Body of pancreas (tissue), 4 donors: ENCODE results near the gene VPS4B. TPM values are rescaled to one million over a fixed set of nuclear protein-coding genes. Genes with fewer than 3 reads are reported as not detected.

ENCODE experiments used
- ATAC-seq: fragments of 150-250 bp; one replicate; pipeline ENCODE4 v1.9.1; 2016
- DNase-seq, 4 donors: peaks; one replicate each; pipeline ENCODE4 v3.0.0-alpha.2; 2019
- H3K27ac ChIP-seq, 4 donors: fragments of 200-600 bp; sonication (generic); 1 replicate in 3 of 4; 2 replicates in 1 of 4; pipeline versions ENCODE4 v1.5.1 to v1.6.1; 2016 to 2019; ENCODE audit warnings: mild to moderate bottlenecking in 1 of 4, mixed read lengths in 1 of 4, moderate library complexity in 1 of 4
- H3K27me3 ChIP-seq, 2 donors: fragments of 200-600 bp; sonication (generic); one replicate each; pipeline ENCODE4 v1.6.0; 2016; ENCODE audit warnings: mild to moderate bottlenecking in 1 of 2
- H3K36me3 ChIP-seq, 2 donors: fragments of 200-600 bp; sonication (generic); replicated peaks in 1 of 2; 2 replicates each; pipeline ENCODE4 v1.5.1; 2016; ENCODE audit warnings: low read depth in 2 of 2; ENCODE audit not compliant: insufficient read depth in 1 of 2
- H3K4me1 ChIP-seq: fragments of 200-600 bp; sonication (generic); one replicate; pipeline ENCODE4 v1.6.0; 2016
- H3K4me3 ChIP-seq, 2 donors: fragments of 200-600 bp; sonication (generic); 1 replicate in 1 of 2; 2 replicates in 1 of 2; pipeline ENCODE4 v1.5.1; 2016 to 2019
- H3K9me3 ChIP-seq, 3 donors: fragments of 200-600 bp; sonication (generic); 1 replicate in 2 of 3; 2 replicates in 1 of 3; pipeline ENCODE4 v1.5.1; 2016
- POLR2A ChIP-seq, 3 donors: fragments of 450-650 bp; IDR thresholded peaks; one replicate each; pipeline ENCODE4 v1.6.1; 2016; ENCODE audit warnings: antibody characterized with exemption in 3 of 3, mild to moderate bottlenecking in 2 of 3
- WGBS, 2 donors: methylation state at CpG; one replicate each; pipeline ENCODE4 v1.1.5; 2017; 5-methylcytosine and 5-hydroxymethylcytosine counted together
- intact Hi-C: fragments of 100-400 bp; cut with DNase I; formaldehyde crosslinking; loops from one replicate; pipeline ENCODE4 v1.15.1; 2023
- total RNA-seq, 2 donors: library from RNA; depleted of rRNA; stranded (reverse); fragments of >200 nt; gene quantifications; one replicate each; pipeline ENCODE4 v1.1.0, GENCODE V29; 2016
- TF ChIP-seq, protein P1 (sequence below), 7 experiments: fragments of 450-650 bp in 4 of 7; fragments of 200-600 bp in 3 of 7; sonication (generic) in 3 of 7; IDR thresholded peaks; one replicate each; pipeline ENCODE4 v1.5.1; 2016 to 2019; ENCODE audit warnings: antibody characterized with exemption in 7 of 7

The VPS4B gene
- total RNA-seq, 2 donors from 2014 or later: 16.2 to 20.2 TPM

DNA sequence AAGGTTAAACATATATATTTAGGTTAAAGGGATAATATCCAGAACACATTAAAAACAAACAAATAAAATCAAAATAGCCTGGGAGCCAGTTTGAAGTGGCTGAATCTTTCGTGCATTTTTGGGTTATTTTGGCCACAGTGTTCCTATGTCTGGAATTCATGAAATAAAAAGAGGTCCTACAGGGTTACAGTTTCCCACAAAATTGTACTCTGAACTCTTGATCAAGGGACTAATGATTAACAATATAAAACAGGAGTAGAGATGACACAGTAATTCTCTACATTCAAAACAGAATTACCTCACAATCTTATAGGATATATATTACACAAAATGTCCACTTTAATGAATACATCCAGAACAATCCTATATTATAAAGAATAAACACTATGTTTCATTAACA, 24.9 kb downstream of the VPS4B start:
- DNase-seq (no peak), ATAC-seq (no peak)
- peaks cover 7 to 43% of the 10 kb centered on the region in 2 donors for H3K36me3 ChIP-seq
- H3K4me1 ChIP-seq: no peaks in the 10 kb centered on the region
- no peak overlapping the region for H3K4me3 ChIP-seq
- intact Hi-C loops: no loop called here
- 91 to 97% methylated on average over 1 of the region's 1 CpG for WGBS, 2 donors
- no peaks in the 10 kb centered on the region for H3K9me3 ChIP-seq
- TF ChIP-seq, protein P1, sequence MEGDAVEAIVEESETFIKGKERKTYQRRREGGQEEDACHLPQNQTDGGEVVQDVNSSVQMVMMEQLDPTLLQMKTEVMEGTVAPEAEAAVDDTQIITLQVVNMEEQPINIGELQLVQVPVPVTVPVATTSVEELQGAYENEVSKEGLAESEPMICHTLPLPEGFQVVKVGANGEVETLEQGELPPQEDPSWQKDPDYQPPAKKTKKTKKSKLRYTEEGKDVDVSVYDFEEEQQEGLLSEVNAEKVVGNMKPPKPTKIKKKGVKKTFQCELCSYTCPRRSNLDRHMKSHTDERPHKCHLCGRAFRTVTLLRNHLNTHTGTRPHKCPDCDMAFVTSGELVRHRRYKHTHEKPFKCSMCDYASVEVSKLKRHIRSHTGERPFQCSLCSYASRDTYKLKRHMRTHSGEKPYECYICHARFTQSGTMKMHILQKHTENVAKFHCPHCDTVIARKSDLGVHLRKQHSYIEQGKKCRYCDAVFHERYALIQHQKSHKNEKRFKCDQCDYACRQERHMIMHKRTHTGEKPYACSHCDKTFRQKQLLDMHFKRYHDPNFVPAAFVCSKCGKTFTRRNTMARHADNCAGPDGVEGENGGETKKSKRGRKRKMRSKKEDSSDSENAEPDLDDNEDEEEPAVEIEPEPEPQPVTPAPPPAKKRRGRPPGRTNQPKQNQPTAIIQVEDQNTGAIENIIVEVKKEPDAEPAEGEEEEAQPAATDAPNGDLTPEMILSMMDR (IDR thresholded peaks at IDR 0.05): no peak
- TF ChIP-seq POLR2A (IDR thresholded peaks at IDR 0.05): no peak
- H3K27me3 ChIP-seq: no peaks in the 10 kb centered on the region
- H3K27ac ChIP-seq: no peak overlapping the region

DNA sequence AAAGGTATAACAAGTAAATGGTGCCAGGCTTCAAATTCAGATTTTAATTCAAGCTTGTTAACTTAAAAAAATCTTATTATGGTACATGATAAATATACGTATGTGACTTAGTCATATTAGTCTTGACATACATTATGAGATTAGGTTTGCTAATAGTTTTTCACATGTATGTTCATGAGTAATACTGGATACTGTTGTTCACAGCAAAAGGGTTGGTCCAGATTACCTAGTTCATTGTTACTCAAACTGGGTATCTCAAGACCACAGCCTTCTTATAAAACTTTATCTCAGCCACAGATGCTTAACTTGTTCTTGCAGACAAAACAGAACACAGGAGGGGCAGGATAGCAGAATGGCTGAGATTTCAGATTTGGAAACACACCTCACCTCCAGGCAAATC, 26.8 kb downstream of the VPS4B start:
- no peaks in the 10 kb centered on the region for H3K4me1 ChIP-seq
- DNase-seq (no peak), ATAC-seq (no peak)
- no peak overlapping the region for H3K27ac ChIP-seq
- WGBS, 2 donors: 91 to 97% methylated on average over 1 of the region's 1 CpG
- no peaks in the 10 kb centered on the region for H3K9me3 ChIP-seq
- H3K36me3 ChIP-seq: peaks cover 7 to 34% of the 10 kb centered on the region in 2 donors
- no peaks in the 10 kb centered on the region for H3K27me3 ChIP-seq
- intact Hi-C loops: no loop called here
- TF ChIP-seq POLR2A (IDR thresholded peaks at IDR 0.05): no peak
- TF ChIP-seq, protein P1 (IDR thresholded peaks at IDR 0.05): no peak
- H3K4me3 ChIP-seq: no peak overlapping the region

DNA sequence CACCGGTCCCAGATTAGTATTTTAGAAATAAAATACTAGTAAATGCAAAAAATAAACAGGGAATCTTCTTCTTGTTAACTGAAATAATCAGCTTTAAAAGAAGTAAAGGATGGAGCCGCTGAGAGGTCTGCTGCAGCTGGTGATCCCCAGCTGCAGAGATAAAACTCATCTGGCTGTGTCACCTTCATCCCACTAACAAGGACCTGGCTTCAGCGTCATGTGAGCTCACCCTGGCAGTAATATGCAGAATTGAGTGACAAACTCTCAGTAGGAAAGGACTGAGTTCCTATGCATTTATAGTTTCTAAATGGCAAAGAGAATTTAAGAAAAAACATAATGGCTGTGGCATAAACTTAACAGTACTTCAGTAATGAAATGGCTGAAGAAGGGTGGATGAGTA, 27.3 kb downstream of the VPS4B start:
- DNase-seq (no peak), ATAC-seq (no peak)
- no peaks in the 10 kb centered on the region for H3K27me3 ChIP-seq
- peaks cover 7 to 32% of the 10 kb centered on the region in 2 donors for H3K36me3 ChIP-seq
- no peak for TF ChIP-seq POLR2A (IDR thresholded peaks at IDR 0.05)
- TF ChIP-seq, protein P1 (IDR thresholded peaks at IDR 0.05): no peak
- H3K4me3 ChIP-seq: no peak overlapping the region
- H3K27ac ChIP-seq: no peak overlapping the region
- WGBS, 2 donors: 91 to 97% methylated on average over 3 of the region's 3 CpGs
- no peaks in the 10 kb centered on the region for H3K9me3 ChIP-seq
- no peaks in the 10 kb centered on the region for H3K4me1 ChIP-seq
- intact Hi-C loops: no loop called here

DNA sequence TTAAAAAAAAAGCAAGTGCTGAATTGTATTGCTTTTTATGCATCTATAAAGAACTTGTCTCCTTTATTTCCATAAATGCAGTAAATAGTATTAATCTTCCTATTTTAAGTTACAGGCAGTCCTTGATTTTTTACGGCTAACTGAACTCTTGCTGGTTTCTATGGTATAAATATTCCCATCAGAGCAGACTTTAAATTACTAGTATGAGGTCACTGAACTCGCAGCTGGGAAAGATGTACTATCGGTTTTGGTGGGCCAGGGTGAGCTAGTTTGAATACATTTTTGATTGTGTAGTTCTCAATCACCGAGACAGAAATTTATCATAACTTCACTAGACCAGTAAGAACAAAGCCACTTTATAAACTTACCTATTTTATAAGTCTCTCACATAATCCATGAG, 34.4 kb downstream of the VPS4B start:
- TF ChIP-seq, protein P1 (IDR thresholded peaks at IDR 0.05): no peak
- no peak for TF ChIP-seq POLR2A (IDR thresholded peaks at IDR 0.05)
- Histone ChIP-seq H3K9me3 (no peaks in the 10 kb centered on the region), H3K4me3 (no peak overlapping the region), H3K27me3 (no peaks in the 10 kb centered on the region), H3K4me1 (no peaks in the 10 kb centered on the region), H3K36me3 (peaks cover 0 to 6% of the 10 kb centered on the region in 2 donors), H3K27ac (no peak overlapping the region)
- intact Hi-C loops: no loop called here
- WGBS, 2 donors: 89 to 95% methylated on average over 4 of the region's 4 CpGs
- ATAC-seq (no peak), DNase-seq (no peak)

DNA sequence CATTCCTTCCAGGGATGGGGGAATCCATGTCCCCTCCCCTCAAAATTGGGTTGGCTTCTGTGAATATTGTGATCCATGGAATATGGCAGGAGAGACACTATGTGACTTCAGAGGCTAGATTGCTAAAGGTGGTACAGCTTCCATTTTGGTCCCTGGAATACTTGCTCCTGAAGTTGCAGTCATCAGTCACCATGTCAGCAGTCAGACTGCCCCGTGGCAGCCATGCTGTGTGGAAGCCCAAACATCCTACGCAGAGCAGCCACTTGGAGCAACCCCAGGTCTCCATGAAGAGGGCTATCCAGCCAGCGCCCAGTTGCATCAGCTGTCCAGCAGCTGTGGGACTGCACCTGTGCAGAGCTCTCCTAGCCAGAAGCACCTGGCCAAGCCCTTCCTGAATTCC, 39.4 kb downstream of the VPS4B start:
- H3K27me3 ChIP-seq: no peaks in the 10 kb centered on the region
- H3K9me3 ChIP-seq: no peaks in the 10 kb centered on the region
- no peak overlapping the region for H3K27ac ChIP-seq
- no peak overlapping the region for H3K4me3 ChIP-seq
- no peaks in the 10 kb centered on the region for H3K4me1 ChIP-seq
- intact Hi-C loops: no loop called here
- WGBS, 2 donors: 88% methylated on average over 3 of the region's 3 CpGs; no CpG with 5 or more reads in 1 of the 2 donors
- ATAC-seq (no peak), DNase-seq (no peak)
- H3K36me3 ChIP-seq: no peaks in the 10 kb centered on the region
- TF ChIP-seq POLR2A (IDR thresholded peaks at IDR 0.05): no peak
- TF ChIP-seq, protein P1 (IDR thresholded peaks at IDR 0.05): no peak
